ENCODE data around the gene DOK1. TPM values are rescaled to one million over a fixed set of nuclear protein-coding genes. Genes with fewer than 3 reads are reported as not detected.

The DOK1 gene
- total RNA-seq = 58.1 and 87.9 TPM in 2 replicates

GRCh38 chr2:74553892-74554819, at the start of gene DOK1, which contains the start of gene LOXL3:
DOK1 (plus strand) TSS chr2:74554720; CDS start chr2:74554755, 35 bp downstream.
LOXL3 (minus strand) TSS chr2:74553942; CDS start chr2:74552634, 1,308 bp downstream.

GRCh38 chr2:74507145-74507925, 47.2 kb upstream of the DOK1 start, which contains the start of gene PCGF1:
PCGF1 (minus strand) TSS chr2:74507695; CDS start chr2:74507668, 27 bp downstream.

GRCh38 chr2:74514368-74515270, 39.9 kb upstream of the DOK1 start, which contains the start of gene TLX2:
TLX2 (plus strand) TSS chr2:74514450; CDS start chr2:74514807, 357 bp downstream.

GRCh38 chr2:74525717-74526648, 28.5 kb upstream of the DOK1 start, which contains the start of gene DQX1:
DQX1 (minus strand) TSS chr2:74526231; CDS start chr2:74525729, 502 bp downstream.

GRCh38 chr2:74529357-74530238, 24.9 kb upstream of the DOK1 start, which contains the start of the genes AUP1 and HTRA2:
AUP1 (minus strand) TSS chr2:74529706; CDS start chr2:74529629, 77 bp downstream.
HTRA2 (plus strand) TSS chr2:74529933; CDS start chr2:74530007, 74 bp downstream.

Other genes with a start within 250 kb of the DOK1 start
- 2.2 and 2.7 TPM in 2 replicates for gene SLC4A5, start 211.3 kb upstream of the DOK1 start, total RNA-seq
- gene DCTN1, start 174.4 kb upstream of the DOK1 start, total RNA-seq = 141 and 144 TPM in 2 replicates
- gene C2orf81, start 133.1 kb upstream of the DOK1 start, total RNA-seq = 1.3 and 1.7 TPM in 2 replicates
- 18.3 and 19.7 TPM in 2 replicates for gene WDR54, start 133.0 kb upstream of the DOK1 start, total RNA-seq
- gene RTKN, start 112.8 kb upstream of the DOK1 start, total RNA-seq = 14.4 and 16.5 TPM in 2 replicates
- 12.2 and 12.3 TPM in 2 replicates for gene INO80B, start 99.6 kb upstream of the DOK1 start, total RNA-seq
- gene WBP1, start 96.3 kb upstream of the DOK1 start, total RNA-seq = 31.6 and 33.8 TPM in 2 replicates
- gene MOGS, start 89.3 kb upstream of the DOK1 start, total RNA-seq = 28.9 and 30.8 TPM in 2 replicates
- 17.6 and 21.7 TPM in 2 replicates for gene MRPL53, start 82.0 kb upstream of the DOK1 start, total RNA-seq
- gene CCDC142, start 71.7 kb upstream of the DOK1 start, total RNA-seq = 15.0 and 20.8 TPM in 2 replicates
- gene TTC31, start 71.6 kb upstream of the DOK1 start, total RNA-seq = 11.4 and 14.6 TPM in 2 replicates
- gene LBX2, start 55.1 kb upstream of the DOK1 start, total RNA-seq = 2.2 and 3.3 TPM in 2 replicates
- gene PCGF1, start 47.0 kb upstream of the DOK1 start, total RNA-seq = 15.8 and 18.2 TPM in 2 replicates
- gene TLX2, start 40.3 kb upstream of the DOK1 start, total RNA-seq = 0.11 and 0.13 TPM in 2 replicates
- not detected in 2 replicates for gene DQX1, start 28.5 kb upstream of the DOK1 start, total RNA-seq
- gene AUP1, start 25.0 kb upstream of the DOK1 start, total RNA-seq = 60.6 and 64.5 TPM in 2 replicates
- 21.0 and 23.7 TPM in 2 replicates for gene HTRA2, start 24.8 kb upstream of the DOK1 start, total RNA-seq
- gene LOXL3, start 778 bp upstream of the DOK1 start, total RNA-seq = 162 and 188 TPM in 2 replicates
- gene M1AP, start 93.6 kb downstream of the DOK1 start, total RNA-seq = 0.26 and 0.43 TPM in 2 replicates
- gene SEMA4F, start 99.5 kb downstream of the DOK1 start, total RNA-seq = 5.9 and 6.1 TPM in 2 replicates